ENCODE data around the gene DRAXIN.
A peak's percentile ranks its signal among the peaks of the same experiment; 100 is the strongest.

DRAXIN gene

DNA sequence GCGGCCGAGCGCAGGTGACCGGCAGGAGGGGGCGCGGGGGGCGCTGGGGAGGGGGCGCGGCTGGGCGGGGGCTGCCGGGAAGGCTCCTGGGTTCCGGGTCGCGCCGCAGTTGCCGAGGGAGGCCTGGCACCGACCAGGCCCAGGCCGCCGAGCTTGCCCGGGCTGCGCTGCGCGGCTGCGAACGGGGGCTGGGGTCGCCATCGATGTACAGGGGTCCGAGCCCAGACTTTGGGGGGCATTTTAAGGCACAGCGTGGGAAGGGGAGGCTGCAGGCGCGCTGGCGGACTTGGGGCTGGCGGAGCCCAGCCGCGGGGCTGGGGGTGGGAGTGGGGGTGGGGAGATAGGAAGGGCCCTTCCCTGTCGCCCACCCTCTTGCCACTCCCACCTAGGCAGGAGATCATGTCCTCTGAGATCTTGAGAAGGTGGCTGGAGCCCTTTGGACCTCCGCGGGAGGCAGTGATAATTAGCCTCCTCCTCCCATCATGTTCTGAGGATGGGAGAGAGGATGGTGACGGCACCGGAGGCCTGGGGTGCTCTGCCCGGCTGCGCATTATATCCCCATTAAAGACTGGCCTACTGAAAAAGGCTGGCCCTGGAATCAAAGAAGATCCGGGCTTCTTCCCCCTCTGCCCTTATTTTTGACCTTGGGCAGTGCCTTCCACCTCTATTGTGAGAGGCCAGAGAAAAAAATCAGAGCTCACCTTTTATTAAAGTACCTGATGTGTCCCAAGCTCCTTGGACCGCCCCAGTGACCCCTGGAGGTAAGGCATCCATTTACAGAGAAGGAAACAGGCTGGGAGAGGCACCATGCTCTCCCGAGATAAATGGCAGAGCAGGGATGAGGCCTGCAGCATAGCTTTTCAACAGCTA is 36.3 kb upstream of the DRAXIN start:
- H4K91ac ChIP-seq (ENCODE audit: low read depth, low read length, poor library complexity): no peak overlapping the region
- H4K8ac ChIP-seq (ENCODE audit: low read depth, low read length): no peak overlapping the region
- H3K14ac ChIP-seq (ENCODE audit: low read length): peak overlapping the region; percentile 44
- H2BK12ac ChIP-seq (ENCODE audit: low read length): no peak overlapping the region
- H3K36me3 ChIP-seq (replicated peaks in 1 of 2; ENCODE audit: control insufficient read depth in 2 of 2, insufficient read depth in 2 of 2, low read length in 2 of 2): peaks cover 5 to 16% of the 10 kb centered on the region in 2 donors
- H2BK5ac ChIP-seq (ENCODE audit: low read length): no peak overlapping the region
- no peaks in the 10 kb centered on the region for H3K79me1 ChIP-seq (ENCODE audit: low read depth, low read length)
- DNase-seq (ENCODE audit: low spot score): no peak
- H3K18ac ChIP-seq (ENCODE audit: low read length): peak overlapping the region; percentile 92
- H2BK15ac ChIP-seq (ENCODE audit: low read length): peak overlapping the region; percentile 73
- no peak overlapping the region for H3K4ac ChIP-seq (ENCODE audit: low read length)
- peak overlapping the region; percentile 16 for H3K9ac ChIP-seq (ENCODE audit: low read depth, low read length, poor library complexity)
- H3K9me3 ChIP-seq (replicated peaks in 1 of 2; ENCODE audit: control insufficient read depth in 2 of 2, insufficient read depth in 1 of 2, low read depth in 1 of 2, low read length in 2 of 2): no peaks in the 10 kb centered on the region
- H3K27ac ChIP-seq (replicated peaks; ENCODE audit: low read length): no peak overlapping the region
- H2AFZ ChIP-seq (ENCODE audit: low read length): peak overlapping the region; percentile 75
- peak overlapping the region; percentile 74 to 87 for H3K4me3 ChIP-seq (ENCODE audit: low read length in 2 of 2)
- no peak overlapping the region for H3K23ac ChIP-seq (ENCODE audit: low read depth, low read length, poor library complexity)
- no peak overlapping the region for H2AK5ac ChIP-seq (ENCODE audit: low read depth, low read length)
- H2BK120ac ChIP-seq (ENCODE audit: low read depth, low read length): no peak overlapping the region
- H3K27me3 ChIP-seq (ENCODE audit: control insufficient read depth in 3 of 3, insufficient read depth in 3 of 3, low read depth in 1 of 3, low read length in 3 of 3): peaks cover 4 to 43% (median 30%) of the 10 kb centered on the region in 3 experiments
- H3K4me2 ChIP-seq (ENCODE audit: insufficient read depth, low read length, poor library complexity, severe bottlenecking): peak overlapping the region; percentile 94
- peaks cover 7 to 16% of the 10 kb centered on the region in 2 donors for H3K4me1 ChIP-seq (ENCODE audit: control insufficient read depth in 2 of 2, insufficient read depth in 1 of 2, low read depth in 1 of 2, low read length in 2 of 2)
- no CpG with 5 or more reads among the region's 45 CpGs for WGBS, 2 donors (ENCODE audit: extremely low coverage in 2 of 2, insufficient read length in 2 of 2, insufficient replicate concordance in 1 of 2)

DNA sequence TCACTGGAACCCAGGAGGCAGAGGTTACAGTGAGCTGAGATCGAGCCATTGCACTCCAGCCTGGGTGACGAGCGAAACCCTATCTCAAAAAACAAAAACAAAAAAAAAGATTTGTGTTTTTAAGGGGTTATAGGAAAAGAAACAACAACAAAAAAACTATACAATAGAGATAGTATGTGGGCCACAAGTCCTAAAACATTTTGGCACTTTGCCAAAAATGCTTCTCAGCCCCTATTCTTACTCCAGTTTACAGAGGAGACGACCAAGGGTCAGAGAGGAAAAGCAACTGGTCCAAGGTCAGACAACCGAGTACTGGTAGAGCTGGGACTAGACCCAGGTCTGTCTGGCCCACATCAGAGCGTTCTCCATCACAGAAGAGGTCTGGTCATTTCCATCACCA is 33.9 kb upstream of the DRAXIN start:
- no CpG with 5 or more reads among the region's 6 CpGs for WGBS, 2 donors (ENCODE audit: extremely low coverage in 2 of 2, insufficient read length in 2 of 2, insufficient replicate concordance in 1 of 2)
- H4K8ac ChIP-seq (ENCODE audit: low read depth, low read length): no peak overlapping the region
- H3K4me3 ChIP-seq (ENCODE audit: low read length in 2 of 2): no peak overlapping the region
- H3K79me1 ChIP-seq (ENCODE audit: low read depth, low read length): peaks cover 2% of the 10 kb centered on the region
- no peak overlapping the region for H2BK12ac ChIP-seq (ENCODE audit: low read length)
- no peak overlapping the region for H3K14ac ChIP-seq (ENCODE audit: low read length)
- H2BK5ac ChIP-seq (ENCODE audit: low read length): no peak overlapping the region
- H4K91ac ChIP-seq (ENCODE audit: low read depth, low read length, poor library complexity): no peak overlapping the region
- H3K4me1 ChIP-seq (ENCODE audit: control insufficient read depth in 2 of 2, insufficient read depth in 1 of 2, low read depth in 1 of 2, low read length in 2 of 2): peaks cover 7 to 11% of the 10 kb centered on the region in 2 donors
- H3K9me3 ChIP-seq (replicated peaks in 1 of 2; ENCODE audit: control insufficient read depth in 2 of 2, insufficient read depth in 1 of 2, low read depth in 1 of 2, low read length in 2 of 2): no peaks in the 10 kb centered on the region
- H3K4me2 ChIP-seq (ENCODE audit: insufficient read depth, low read length, poor library complexity, severe bottlenecking): no peak overlapping the region
- H3K36me3 ChIP-seq (replicated peaks in 1 of 2; ENCODE audit: control insufficient read depth in 2 of 2, insufficient read depth in 2 of 2, low read length in 2 of 2): peaks cover 10 to 28% of the 10 kb centered on the region in 2 donors
- no peak overlapping the region for H3K4ac ChIP-seq (ENCODE audit: low read length)
- H2AK5ac ChIP-seq (ENCODE audit: low read depth, low read length): no peak overlapping the region
- DNase-seq (ENCODE audit: low spot score): no peak
- H3K18ac ChIP-seq (ENCODE audit: low read length): no peak overlapping the region
- no peak overlapping the region for H3K27ac ChIP-seq (replicated peaks; ENCODE audit: low read length)
- H2BK120ac ChIP-seq (ENCODE audit: low read depth, low read length): no peak overlapping the region
- no peak overlapping the region for H2AFZ ChIP-seq (ENCODE audit: low read length)
- peaks cover 2 to 18% (median 11%) of the 10 kb centered on the region in 3 experiments for H3K27me3 ChIP-seq (ENCODE audit: control insufficient read depth in 3 of 3, insufficient read depth in 3 of 3, low read depth in 1 of 3, low read length in 3 of 3)
- no peak overlapping the region for H3K23ac ChIP-seq (ENCODE audit: low read depth, low read length, poor library complexity)
- no peak overlapping the region for H3K9ac ChIP-seq (ENCODE audit: low read depth, low read length, poor library complexity)
- no peak overlapping the region for H2BK15ac ChIP-seq (ENCODE audit: low read length)

DNA sequence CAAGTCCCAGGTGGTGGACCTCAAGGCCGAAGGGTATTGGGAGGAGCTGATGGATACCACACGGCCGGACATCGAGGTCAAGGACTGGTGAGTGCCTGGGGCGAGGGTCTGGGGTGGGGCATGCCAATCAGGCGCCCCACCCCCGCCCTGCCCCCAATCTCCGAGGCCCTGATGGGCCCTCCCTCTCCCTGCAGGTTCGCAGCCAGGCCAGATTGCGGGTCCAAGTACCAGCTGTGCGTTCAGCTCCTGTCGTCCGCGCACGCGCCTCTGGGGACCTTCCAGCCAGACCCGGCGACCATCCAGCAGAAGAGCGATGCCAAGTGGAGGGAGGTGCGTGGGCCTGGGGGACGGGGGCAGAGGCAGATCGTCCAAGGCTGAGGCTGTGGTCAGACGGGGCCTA is 33.0 kb upstream of the DRAXIN start:
- Histone ChIP-seq H2BK15ac (ENCODE audit: low read length) (no peak overlapping the region), H3K4ac (ENCODE audit: low read length) (no peak overlapping the region), H2AFZ (ENCODE audit: low read length) (no peak overlapping the region), H4K8ac (ENCODE audit: low read depth, low read length) (no peak overlapping the region), H4K91ac (ENCODE audit: low read depth, low read length, poor library complexity) (no peak overlapping the region), H2BK120ac (ENCODE audit: low read depth, low read length) (no peak overlapping the region), H3K9ac (ENCODE audit: low read depth, low read length, poor library complexity) (no peak overlapping the region), H3K18ac (ENCODE audit: low read length) (peak overlapping the region; percentile 11), H3K27ac (replicated peaks; ENCODE audit: low read length) (no peak overlapping the region), H2BK12ac (ENCODE audit: low read length) (no peak overlapping the region), H3K27me3 (ENCODE audit: control insufficient read depth in 3 of 3, insufficient read depth in 3 of 3, low read depth in 1 of 3, low read length in 3 of 3) (peaks cover 2 to 11% (median 10%) of the 10 kb centered on the region in 3 experiments), H3K9me3 (replicated peaks in 1 of 2; ENCODE audit: control insufficient read depth in 2 of 2, insufficient read depth in 1 of 2, low read depth in 1 of 2, low read length in 2 of 2) (no peaks in the 10 kb centered on the region), H3K23ac (ENCODE audit: low read depth, low read length, poor library complexity) (no peak overlapping the region), H3K4me3 (ENCODE audit: low read length in 2 of 2) (peak overlapping the region in 1 of 2 donors; percentile 56), H3K14ac (ENCODE audit: low read length) (no peak overlapping the region), H2BK5ac (ENCODE audit: low read length) (no peak overlapping the region), H3K4me1 (ENCODE audit: control insufficient read depth in 2 of 2, insufficient read depth in 1 of 2, low read depth in 1 of 2, low read length in 2 of 2) (peaks cover 7 to 11% of the 10 kb centered on the region in 2 donors), H3K36me3 (replicated peaks in 1 of 2; ENCODE audit: control insufficient read depth in 2 of 2, insufficient read depth in 2 of 2, low read length in 2 of 2) (peaks cover 12 to 28% of the 10 kb centered on the region in 2 donors), H3K4me2 (ENCODE audit: insufficient read depth, low read length, poor library complexity, severe bottlenecking) (no peak overlapping the region), H2AK5ac (ENCODE audit: low read depth, low read length) (no peak overlapping the region), H3K79me1 (ENCODE audit: low read depth, low read length) (peaks cover 2% of the 10 kb centered on the region)
- no peak for DNase-seq (ENCODE audit: low spot score)
- no CpG with 5 or more reads among the region's 23 CpGs for WGBS, 2 donors (ENCODE audit: extremely low coverage in 2 of 2, insufficient read length in 2 of 2, insufficient replicate concordance in 1 of 2)

DNA sequence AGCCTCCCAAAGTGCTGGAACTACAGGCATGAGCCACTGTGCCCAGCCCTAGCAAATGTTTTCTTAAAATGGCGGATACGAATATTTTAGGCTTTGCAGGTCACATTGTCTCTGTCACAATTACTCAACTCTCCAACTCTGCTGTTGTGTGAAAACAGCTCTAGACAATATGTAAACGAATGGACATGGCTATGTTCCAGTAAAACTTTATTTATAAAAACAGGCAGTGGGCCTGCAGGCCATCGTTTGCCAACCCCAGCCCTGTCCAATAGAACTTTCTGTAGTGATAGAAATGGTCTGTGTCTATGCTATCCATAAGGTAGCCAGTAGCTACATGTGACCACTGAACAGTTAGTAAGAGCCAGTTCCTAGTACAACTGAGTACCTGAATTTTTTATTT is 31.8 kb upstream of the DRAXIN start:
- Histone ChIP-seq H3K9me3 (replicated peaks in 1 of 2; ENCODE audit: control insufficient read depth in 2 of 2, insufficient read depth in 1 of 2, low read depth in 1 of 2, low read length in 2 of 2) (no peaks in the 10 kb centered on the region), H4K8ac (ENCODE audit: low read depth, low read length) (no peak overlapping the region), H3K4me3 (ENCODE audit: low read length in 2 of 2) (no peak overlapping the region), H3K9ac (ENCODE audit: low read depth, low read length, poor library complexity) (no peak overlapping the region), H3K23ac (ENCODE audit: low read depth, low read length, poor library complexity) (no peak overlapping the region), H3K27ac (replicated peaks; ENCODE audit: low read length) (no peak overlapping the region), H3K36me3 (replicated peaks in 1 of 2; ENCODE audit: control insufficient read depth in 2 of 2, insufficient read depth in 2 of 2, low read length in 2 of 2) (peaks cover 12 to 30% of the 10 kb centered on the region in 2 donors), H3K18ac (ENCODE audit: low read length) (no peak overlapping the region), H2BK12ac (ENCODE audit: low read length) (no peak overlapping the region), H4K91ac (ENCODE audit: low read depth, low read length, poor library complexity) (no peak overlapping the region), H2AK5ac (ENCODE audit: low read depth, low read length) (no peak overlapping the region), H3K4me2 (ENCODE audit: insufficient read depth, low read length, poor library complexity, severe bottlenecking) (no peak overlapping the region), H3K4me1 (ENCODE audit: control insufficient read depth in 2 of 2, insufficient read depth in 1 of 2, low read depth in 1 of 2, low read length in 2 of 2) (peaks cover 7 to 11% of the 10 kb centered on the region in 2 donors), H3K27me3 (ENCODE audit: control insufficient read depth in 3 of 3, insufficient read depth in 3 of 3, low read depth in 1 of 3, low read length in 3 of 3) (peaks cover 0 to 6% (median 0%) of the 10 kb centered on the region in 3 experiments), H3K14ac (ENCODE audit: low read length) (no peak overlapping the region), H3K79me1 (ENCODE audit: low read depth, low read length) (peaks cover 2% of the 10 kb centered on the region), H2BK120ac (ENCODE audit: low read depth, low read length) (no peak overlapping the region), H2AFZ (ENCODE audit: low read length) (no peak overlapping the region), H2BK15ac (ENCODE audit: low read length) (no peak overlapping the region), H2BK5ac (ENCODE audit: low read length) (no peak overlapping the region), H3K4ac (ENCODE audit: low read length) (no peak overlapping the region)
- no CpG with 5 or more reads among the region's 4 CpGs for WGBS, 2 donors (ENCODE audit: extremely low coverage in 2 of 2, insufficient read length in 2 of 2, insufficient replicate concordance in 1 of 2)
- DNase-seq (ENCODE audit: low spot score): no peak
